Measurements from ENCODE around the gene USP17L17.
"Not testable (repeated sequence)": the region's sequence is repeated elsewhere in the genome, so short reads cannot be mapped to it uniquely, and the experiment has no call there.

The USP17L17 gene

DNA sequence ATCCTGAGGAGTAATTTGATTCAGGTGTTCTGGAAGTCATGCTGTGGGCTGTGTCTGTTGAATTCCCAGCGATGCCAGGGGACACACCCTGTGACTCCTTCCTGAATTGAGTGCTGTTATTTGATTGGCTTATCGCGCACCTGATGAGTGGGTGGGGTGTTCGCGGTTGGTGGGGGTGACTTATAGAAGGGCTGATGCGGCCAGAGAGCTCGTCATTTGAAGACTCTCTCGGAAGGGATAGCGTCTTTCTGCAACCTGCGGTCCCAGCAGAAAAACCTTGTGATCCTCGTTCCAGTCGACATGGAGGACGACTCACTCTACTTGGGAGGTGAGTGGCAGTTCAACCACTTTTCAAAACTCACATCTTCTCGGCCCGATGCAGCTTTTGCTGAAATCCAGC lies 14.1 kb downstream of the USP17L17 start, which contains the start of gene USP17L20:
TSS of gene USP17L20 (plus strand) at position 301 of the 400 bp plus-strand sequence. CDS start at position 301, 0 bp downstream.
- not testable (repeated sequence) for H3K27ac ChIP-seq (ENCODE audit: low read length); H3K4me3 ChIP-seq (ENCODE audit: low read length); H3K27me3 ChIP-seq (ENCODE audit: insufficient read depth, low read length); H3K9me3 ChIP-seq (ENCODE audit: insufficient read depth, low read depth, low read length); H3K9ac ChIP-seq (ENCODE audit: low read depth, low read length); H3K4me1 ChIP-seq (ENCODE audit: insufficient read depth, low read length); H3K36me3 ChIP-seq (ENCODE audit: insufficient read depth, low read depth, low read length)

DNA sequence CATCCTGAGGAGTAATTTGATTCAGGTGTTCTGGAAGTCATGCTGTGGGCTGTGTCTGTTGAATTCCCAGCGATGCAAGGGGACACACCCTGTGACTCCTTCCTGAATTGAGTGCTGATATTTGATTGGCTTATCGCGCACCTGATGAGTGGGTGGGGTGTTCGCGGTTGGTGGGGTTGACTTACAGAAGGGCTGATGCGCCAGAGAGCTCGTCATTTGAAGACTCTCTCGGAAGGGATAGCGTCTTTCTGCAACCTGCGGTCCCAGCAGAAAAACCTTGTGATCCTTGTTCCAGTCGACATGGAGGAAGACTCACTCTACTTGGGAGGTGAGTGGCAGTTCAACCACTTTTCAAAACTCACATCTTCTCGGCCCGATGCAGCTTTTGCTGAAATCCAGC lies 18.9 kb downstream of the USP17L17 start, which contains the start of gene USP17L21:
TSS of gene USP17L21 (plus strand) at position 301 of the 400 bp plus-strand sequence. CDS start at position 301, 0 bp downstream.
- H3K9ac ChIP-seq (ENCODE audit: low read depth, low read length); H3K27ac ChIP-seq (ENCODE audit: low read length); H3K4me1 ChIP-seq (ENCODE audit: insufficient read depth, low read length); H3K4me3 ChIP-seq (ENCODE audit: low read length); H3K9me3 ChIP-seq (ENCODE audit: insufficient read depth, low read depth, low read length); H3K36me3 ChIP-seq (ENCODE audit: insufficient read depth, low read depth, low read length); H3K27me3 ChIP-seq (ENCODE audit: insufficient read depth, low read length): not testable (repeated sequence)

DNA sequence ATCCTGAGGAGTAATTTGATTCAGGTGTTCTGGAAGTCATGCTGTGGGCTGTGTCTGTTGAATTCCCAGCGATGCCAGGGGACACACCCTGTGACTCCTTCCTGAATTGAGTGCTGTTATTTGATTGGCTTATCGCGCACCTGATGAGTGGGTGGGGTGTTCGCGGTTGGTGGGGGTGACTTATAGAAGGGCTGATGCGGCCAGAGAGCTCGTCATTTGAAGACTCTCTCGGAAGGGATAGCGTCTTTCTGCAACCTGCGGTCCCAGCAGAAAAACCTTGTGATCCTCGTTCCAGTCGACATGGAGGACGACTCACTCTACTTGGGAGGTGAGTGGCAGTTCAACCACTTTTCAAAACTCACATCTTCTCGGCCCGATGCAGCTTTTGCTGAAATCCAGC lies 23.6 kb downstream of the USP17L17 start, which contains the start of gene USP17L22:
TSS of gene USP17L22 (plus strand) at position 301 of the 400 bp plus-strand sequence. CDS start at position 301, 0 bp downstream.
- not testable (repeated sequence) for H3K27me3 ChIP-seq (ENCODE audit: insufficient read depth, low read length); H3K4me1 ChIP-seq (ENCODE audit: insufficient read depth, low read length); H3K9me3 ChIP-seq (ENCODE audit: insufficient read depth, low read depth, low read length); H3K4me3 ChIP-seq (ENCODE audit: low read length); H3K9ac ChIP-seq (ENCODE audit: low read depth, low read length); H3K36me3 ChIP-seq (ENCODE audit: insufficient read depth, low read depth, low read length); H3K27ac ChIP-seq (ENCODE audit: low read length)

DNA sequence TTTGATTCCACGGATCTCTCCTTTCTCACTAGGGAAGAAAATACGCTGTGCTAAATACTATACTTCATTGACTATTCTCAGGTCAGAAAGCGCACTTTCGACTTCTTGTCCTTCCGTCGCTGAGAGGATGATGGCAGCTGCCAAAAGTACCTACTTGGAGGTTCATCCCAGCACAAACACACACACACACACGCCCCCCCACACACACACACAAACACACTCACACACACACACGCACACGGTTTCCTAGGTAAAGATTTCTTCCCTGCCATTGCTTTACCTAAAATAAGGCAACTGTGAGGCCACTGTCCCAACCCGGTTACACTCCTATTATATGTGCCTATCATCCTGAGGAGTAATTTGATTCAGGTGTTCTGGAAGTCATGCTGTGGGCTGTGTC lies 28.0 kb downstream of the USP17L17 start:
- not testable (repeated sequence) for H3K9me3 ChIP-seq (ENCODE audit: insufficient read depth, low read depth, low read length); H3K27ac ChIP-seq (ENCODE audit: low read length); H3K27me3 ChIP-seq (ENCODE audit: insufficient read depth, low read length); H3K4me1 ChIP-seq (ENCODE audit: insufficient read depth, low read length); H3K9ac ChIP-seq (ENCODE audit: low read depth, low read length); H3K36me3 ChIP-seq (ENCODE audit: insufficient read depth, low read depth, low read length); H3K4me3 ChIP-seq (ENCODE audit: low read length)

Data from iPS-20b (cell line).